ENCODE data around the gene LRRC4C.

LRRC4C gene

GRCh38 chr11:40688369-40688768 lies 771.1 kb downstream of the LRRC4C start:
- no peak overlapping the region for H4K91ac ChIP-seq (ENCODE audit: low read depth, low read length, poor library complexity)
- no peak overlapping the region for H2BK15ac ChIP-seq (ENCODE audit: low read length)
- no peak overlapping the region for H2AK5ac ChIP-seq (ENCODE audit: low read depth, low read length)
- no peaks in the 10 kb centered on the region for H3K36me3 ChIP-seq (replicated peaks in 1 of 2; ENCODE audit: control insufficient read depth in 2 of 2, insufficient read depth in 2 of 2, low read length in 2 of 2)
- no peak overlapping the region for H2BK120ac ChIP-seq (ENCODE audit: low read depth, low read length)
- H3K14ac ChIP-seq (ENCODE audit: low read length) = no peak overlapping the region
- no peak overlapping the region for H2AFZ ChIP-seq (ENCODE audit: low read length)
- no CpG with 5 or more reads among the region's 4 CpGs for WGBS, 2 donors (ENCODE audit: extremely low coverage in 2 of 2, insufficient read length in 2 of 2, insufficient replicate concordance in 1 of 2)
- H3K4ac ChIP-seq (ENCODE audit: low read length) = no peak overlapping the region
- H3K27ac ChIP-seq (replicated peaks; ENCODE audit: low read length) = no peak overlapping the region
- H2BK12ac ChIP-seq (ENCODE audit: low read length) = no peak overlapping the region
- H3K9ac ChIP-seq (ENCODE audit: low read depth, low read length, poor library complexity) = no peak overlapping the region
- H3K23ac ChIP-seq (ENCODE audit: low read depth, low read length, poor library complexity) = no peak overlapping the region
- no peak overlapping the region for H3K4me2 ChIP-seq (ENCODE audit: insufficient read depth, low read length, poor library complexity, severe bottlenecking)
- H3K4me3 ChIP-seq (ENCODE audit: low read length in 2 of 2) = no peak overlapping the region
- no peak overlapping the region for H3K18ac ChIP-seq (ENCODE audit: low read length)
- peaks cover 0 to 2% of the 10 kb centered on the region in 2 donors for H3K9me3 ChIP-seq (replicated peaks in 1 of 2; ENCODE audit: control insufficient read depth in 2 of 2, insufficient read depth in 1 of 2, low read depth in 1 of 2, low read length in 2 of 2)
- no peaks in the 10 kb centered on the region for H3K79me1 ChIP-seq (ENCODE audit: low read depth, low read length)
- H3K27me3 ChIP-seq (ENCODE audit: control insufficient read depth in 3 of 3, insufficient read depth in 3 of 3, low read depth in 1 of 3, low read length in 3 of 3) = no peaks in the 10 kb centered on the region
- H4K8ac ChIP-seq (ENCODE audit: low read depth, low read length) = no peak overlapping the region
- peaks cover 2 to 7% of the 10 kb centered on the region in 2 donors for H3K4me1 ChIP-seq (ENCODE audit: control insufficient read depth in 2 of 2, insufficient read depth in 1 of 2, low read depth in 1 of 2, low read length in 2 of 2)
- no peak overlapping the region for H2BK5ac ChIP-seq (ENCODE audit: low read length)
- DNase-seq (ENCODE audit: low spot score) = no peak

- WGBS, 2 donors (ENCODE audit: extremely low coverage in 2 of 2, insufficient read length in 2 of 2, insufficient replicate concordance in 1 of 2) = no CpG with 5 or more reads among the region's 5 CpGs
- H3K79me1 ChIP-seq (ENCODE audit: low read depth, low read length) = no peaks in the 10 kb centered on the region
- no peak overlapping the region for H2AFZ ChIP-seq (ENCODE audit: low read length)
- no peaks in the 10 kb centered on the region for H3K36me3 ChIP-seq (replicated peaks in 1 of 2; ENCODE audit: control insufficient read depth in 2 of 2, insufficient read depth in 2 of 2, low read length in 2 of 2)
- no peak overlapping the region for H4K91ac ChIP-seq (ENCODE audit: low read depth, low read length, poor library complexity)
- no peak overlapping the region for H3K27ac ChIP-seq (replicated peaks; ENCODE audit: low read length)
- H3K9ac ChIP-seq (ENCODE audit: low read depth, low read length, poor library complexity) = no peak overlapping the region
- H3K4me3 ChIP-seq (ENCODE audit: low read length in 2 of 2) = no peak overlapping the region
- no peaks in the 10 kb centered on the region for H3K27me3 ChIP-seq (ENCODE audit: control insufficient read depth in 3 of 3, insufficient read depth in 3 of 3, low read depth in 1 of 3, low read length in 3 of 3)
- DNase-seq (ENCODE audit: low spot score) = no peak
- peaks cover 0 to 2% of the 10 kb centered on the region in 2 donors for H3K9me3 ChIP-seq (replicated peaks in 1 of 2; ENCODE audit: control insufficient read depth in 2 of 2, insufficient read depth in 1 of 2, low read depth in 1 of 2, low read length in 2 of 2)
- H3K4ac ChIP-seq (ENCODE audit: low read length) = no peak overlapping the region
- no peak overlapping the region for H2BK15ac ChIP-seq (ENCODE audit: low read length)
- H2BK5ac ChIP-seq (ENCODE audit: low read length) = no peak overlapping the region
- H3K4me1 ChIP-seq (ENCODE audit: control insufficient read depth in 2 of 2, insufficient read depth in 1 of 2, low read depth in 1 of 2, low read length in 2 of 2) = no peaks in the 10 kb centered on the region
- H3K4me2 ChIP-seq (ENCODE audit: insufficient read depth, low read length, poor library complexity, severe bottlenecking) = no peak overlapping the region
- H3K23ac ChIP-seq (ENCODE audit: low read depth, low read length, poor library complexity) = no peak overlapping the region
- H2BK12ac ChIP-seq (ENCODE audit: low read length) = no peak overlapping the region
- no peak overlapping the region for H2BK120ac ChIP-seq (ENCODE audit: low read depth, low read length)
- H4K8ac ChIP-seq (ENCODE audit: low read depth, low read length) = no peak overlapping the region
- no peak overlapping the region for H3K14ac ChIP-seq (ENCODE audit: low read length)
- no peak overlapping the region for H3K18ac ChIP-seq (ENCODE audit: low read length)
- no peak overlapping the region for H2AK5ac ChIP-seq (ENCODE audit: low read depth, low read length)
These were observed 772.7 kb downstream of the LRRC4C start for GRCh38 chr11:40686765-40687164.

- Histone ChIP-seq H2AFZ (ENCODE audit: low read length) (no peak overlapping the region), H3K23ac (ENCODE audit: low read depth, low read length, poor library complexity) (no peak overlapping the region), H4K8ac (ENCODE audit: low read depth, low read length) (no peak overlapping the region), H3K79me1 (ENCODE audit: low read depth, low read length) (peaks cover 1% of the 10 kb centered on the region), H2BK5ac (ENCODE audit: low read length) (no peak overlapping the region), H3K4me3 (ENCODE audit: low read length in 2 of 2) (no peak overlapping the region), H3K14ac (ENCODE audit: low read length) (no peak overlapping the region), H3K9me3 (replicated peaks in 1 of 2; ENCODE audit: control insufficient read depth in 2 of 2, insufficient read depth in 1 of 2, low read depth in 1 of 2, low read length in 2 of 2) (peaks cover 0 to 2% of the 10 kb centered on the region in 2 donors), H3K27ac (replicated peaks; ENCODE audit: low read length) (no peak overlapping the region), H3K18ac (ENCODE audit: low read length) (no peak overlapping the region), H3K27me3 (ENCODE audit: control insufficient read depth in 3 of 3, insufficient read depth in 3 of 3, low read depth in 1 of 3, low read length in 3 of 3) (no peaks in the 10 kb centered on the region), H2BK12ac (ENCODE audit: low read length) (no peak overlapping the region), H3K36me3 (replicated peaks in 1 of 2; ENCODE audit: control insufficient read depth in 2 of 2, insufficient read depth in 2 of 2, low read length in 2 of 2) (no peaks in the 10 kb centered on the region), H3K4me1 (ENCODE audit: control insufficient read depth in 2 of 2, insufficient read depth in 1 of 2, low read depth in 1 of 2, low read length in 2 of 2) (no peaks in the 10 kb centered on the region), H3K4ac (ENCODE audit: low read length) (no peak overlapping the region), H3K9ac (ENCODE audit: low read depth, low read length, poor library complexity) (no peak overlapping the region), H4K91ac (ENCODE audit: low read depth, low read length, poor library complexity) (no peak overlapping the region), H2AK5ac (ENCODE audit: low read depth, low read length) (no peak overlapping the region), H2BK15ac (ENCODE audit: low read length) (no peak overlapping the region), H2BK120ac (ENCODE audit: low read depth, low read length) (no peak overlapping the region), H3K4me2 (ENCODE audit: insufficient read depth, low read length, poor library complexity, severe bottlenecking) (no peak overlapping the region)
- DNase-seq (ENCODE audit: low spot score) = no peak
- WGBS, 2 donors (ENCODE audit: extremely low coverage in 2 of 2, insufficient read length in 2 of 2, insufficient replicate concordance in 1 of 2) = no CpG with 5 or more reads among the region's 7 CpGs
These were observed 776.4 kb downstream of the LRRC4C start for GRCh38 chr11:40683010-40683409.

- Histone ChIP-seq H3K14ac (ENCODE audit: low read length) (peak overlapping the region; percentile 21), H2BK15ac (ENCODE audit: low read length) (no peak overlapping the region), H4K8ac (ENCODE audit: low read depth, low read length) (no peak overlapping the region), H3K36me3 (replicated peaks in 1 of 2; ENCODE audit: control insufficient read depth in 2 of 2, insufficient read depth in 2 of 2, low read length in 2 of 2) (no peaks in the 10 kb centered on the region), H3K27ac (replicated peaks; ENCODE audit: low read length) (no peak overlapping the region), H4K91ac (ENCODE audit: low read depth, low read length, poor library complexity) (no peak overlapping the region), H3K9ac (ENCODE audit: low read depth, low read length, poor library complexity) (no peak overlapping the region), H3K79me1 (ENCODE audit: low read depth, low read length) (peaks cover 1% of the 10 kb centered on the region), H2BK120ac (ENCODE audit: low read depth, low read length) (no peak overlapping the region), H2BK12ac (ENCODE audit: low read length) (no peak overlapping the region), H3K4me1 (ENCODE audit: control insufficient read depth in 2 of 2, insufficient read depth in 1 of 2, low read depth in 1 of 2, low read length in 2 of 2) (no peaks in the 10 kb centered on the region), H3K9me3 (replicated peaks in 1 of 2; ENCODE audit: control insufficient read depth in 2 of 2, insufficient read depth in 1 of 2, low read depth in 1 of 2, low read length in 2 of 2) (peaks cover 0 to 2% of the 10 kb centered on the region in 2 donors), H3K23ac (ENCODE audit: low read depth, low read length, poor library complexity) (no peak overlapping the region), H3K4ac (ENCODE audit: low read length) (no peak overlapping the region), H2BK5ac (ENCODE audit: low read length) (no peak overlapping the region), H2AK5ac (ENCODE audit: low read depth, low read length) (no peak overlapping the region), H3K27me3 (ENCODE audit: control insufficient read depth in 3 of 3, insufficient read depth in 3 of 3, low read depth in 1 of 3, low read length in 3 of 3) (no peaks in the 10 kb centered on the region), H2AFZ (ENCODE audit: low read length) (no peak overlapping the region), H3K18ac (ENCODE audit: low read length) (peak overlapping the region; percentile 76), H3K4me2 (ENCODE audit: insufficient read depth, low read length, poor library complexity, severe bottlenecking) (no peak overlapping the region), H3K4me3 (ENCODE audit: low read length in 2 of 2) (no peak overlapping the region)
- DNase-seq (ENCODE audit: low spot score) = no peak
- no CpG with 5 or more reads among the region's 3 CpGs for WGBS, 2 donors (ENCODE audit: extremely low coverage in 2 of 2, insufficient read length in 2 of 2, insufficient replicate concordance in 1 of 2)
These were observed 780.2 kb downstream of the LRRC4C start for GRCh38 chr11:40679276-40679675.
